Body of pancreas (tissue), 4 donors: Measurements from ENCODE around the gene TMEM134.

ENCODE experiments used
- POLR2A ChIP-seq, 3 donors: fragments of 450-650 bp; IDR thresholded peaks; one replicate each; pipeline ENCODE4 v1.6.1; 2016; ENCODE audit warnings: antibody characterized with exemption in 3 of 3, mild to moderate bottlenecking in 2 of 3
- TF ChIP-seq, protein P1 (sequence below), 7 experiments: fragments of 450-650 bp in 4 of 7; fragments of 200-600 bp in 3 of 7; sonication (generic) in 3 of 7; IDR thresholded peaks; one replicate each; pipeline ENCODE4 v1.5.1; 2016 to 2019; ENCODE audit warnings: antibody characterized with exemption in 7 of 7

DNA sequence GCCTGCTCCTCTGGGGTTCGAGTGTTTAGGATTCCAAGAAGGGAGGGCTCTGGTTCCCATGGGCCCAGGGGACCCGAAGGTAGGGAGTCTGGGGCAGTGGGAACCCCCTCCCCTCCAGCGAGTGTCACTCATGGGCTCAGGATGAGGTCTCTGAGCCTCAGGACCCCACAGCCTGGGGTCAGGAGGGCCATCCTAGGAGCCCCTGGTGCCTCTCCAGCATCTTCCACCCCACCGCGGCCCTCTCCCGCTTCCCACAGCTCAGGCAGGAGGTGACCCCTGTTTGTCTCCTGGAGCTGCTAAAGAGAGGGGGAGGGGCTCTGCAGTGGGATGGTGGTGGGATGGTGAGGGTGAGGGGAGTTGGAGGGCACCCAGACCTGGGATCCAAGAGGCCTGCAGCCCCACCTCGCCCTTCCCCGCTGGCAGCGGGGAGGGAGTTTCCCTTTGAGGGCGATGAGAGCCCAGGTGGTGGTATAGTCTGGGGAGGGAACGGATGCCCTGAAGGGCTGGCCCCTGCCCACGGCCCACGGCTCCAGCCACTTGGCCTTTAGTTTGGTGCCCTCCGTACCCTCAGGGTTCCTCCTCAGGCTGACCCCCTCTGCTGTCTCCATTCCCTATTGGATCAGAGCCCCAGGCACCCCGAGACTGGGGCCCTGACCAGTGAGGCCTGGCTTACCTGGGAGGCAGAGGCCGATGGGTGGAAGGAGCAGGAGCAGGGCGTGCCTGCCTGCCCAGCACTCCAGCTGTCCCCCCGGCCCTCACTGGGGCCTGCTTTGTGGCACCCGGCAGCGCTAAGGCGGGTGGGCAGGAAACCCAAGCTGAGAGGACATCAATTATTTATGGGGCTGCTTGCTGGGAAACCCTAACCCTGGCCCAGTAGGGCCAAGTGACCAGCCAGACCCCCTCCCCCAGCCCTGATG is 15.0 kb downstream of the TMEM134 start:
- TF ChIP-seq, protein P1, sequence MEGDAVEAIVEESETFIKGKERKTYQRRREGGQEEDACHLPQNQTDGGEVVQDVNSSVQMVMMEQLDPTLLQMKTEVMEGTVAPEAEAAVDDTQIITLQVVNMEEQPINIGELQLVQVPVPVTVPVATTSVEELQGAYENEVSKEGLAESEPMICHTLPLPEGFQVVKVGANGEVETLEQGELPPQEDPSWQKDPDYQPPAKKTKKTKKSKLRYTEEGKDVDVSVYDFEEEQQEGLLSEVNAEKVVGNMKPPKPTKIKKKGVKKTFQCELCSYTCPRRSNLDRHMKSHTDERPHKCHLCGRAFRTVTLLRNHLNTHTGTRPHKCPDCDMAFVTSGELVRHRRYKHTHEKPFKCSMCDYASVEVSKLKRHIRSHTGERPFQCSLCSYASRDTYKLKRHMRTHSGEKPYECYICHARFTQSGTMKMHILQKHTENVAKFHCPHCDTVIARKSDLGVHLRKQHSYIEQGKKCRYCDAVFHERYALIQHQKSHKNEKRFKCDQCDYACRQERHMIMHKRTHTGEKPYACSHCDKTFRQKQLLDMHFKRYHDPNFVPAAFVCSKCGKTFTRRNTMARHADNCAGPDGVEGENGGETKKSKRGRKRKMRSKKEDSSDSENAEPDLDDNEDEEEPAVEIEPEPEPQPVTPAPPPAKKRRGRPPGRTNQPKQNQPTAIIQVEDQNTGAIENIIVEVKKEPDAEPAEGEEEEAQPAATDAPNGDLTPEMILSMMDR (IDR thresholded peaks at IDR 0.05) = no peak
- no peak for TF ChIP-seq POLR2A (IDR thresholded peaks at IDR 0.05)
